IPS-11a (cell line): Measurements from ENCODE around the gene CCNL2.
"Not testable (repeated sequence)": the region's sequence is repeated elsewhere in the genome, so short reads cannot be mapped to it uniquely, and the experiment has no call there.

Experiments used
- H3K4me3 ChIP-seq: one replicate; pipeline ENCODE4 v1.5.1; 2013; ENCODE audit warnings: low read depth, low read length, control low read depth

CCNL2 gene

DNA sequence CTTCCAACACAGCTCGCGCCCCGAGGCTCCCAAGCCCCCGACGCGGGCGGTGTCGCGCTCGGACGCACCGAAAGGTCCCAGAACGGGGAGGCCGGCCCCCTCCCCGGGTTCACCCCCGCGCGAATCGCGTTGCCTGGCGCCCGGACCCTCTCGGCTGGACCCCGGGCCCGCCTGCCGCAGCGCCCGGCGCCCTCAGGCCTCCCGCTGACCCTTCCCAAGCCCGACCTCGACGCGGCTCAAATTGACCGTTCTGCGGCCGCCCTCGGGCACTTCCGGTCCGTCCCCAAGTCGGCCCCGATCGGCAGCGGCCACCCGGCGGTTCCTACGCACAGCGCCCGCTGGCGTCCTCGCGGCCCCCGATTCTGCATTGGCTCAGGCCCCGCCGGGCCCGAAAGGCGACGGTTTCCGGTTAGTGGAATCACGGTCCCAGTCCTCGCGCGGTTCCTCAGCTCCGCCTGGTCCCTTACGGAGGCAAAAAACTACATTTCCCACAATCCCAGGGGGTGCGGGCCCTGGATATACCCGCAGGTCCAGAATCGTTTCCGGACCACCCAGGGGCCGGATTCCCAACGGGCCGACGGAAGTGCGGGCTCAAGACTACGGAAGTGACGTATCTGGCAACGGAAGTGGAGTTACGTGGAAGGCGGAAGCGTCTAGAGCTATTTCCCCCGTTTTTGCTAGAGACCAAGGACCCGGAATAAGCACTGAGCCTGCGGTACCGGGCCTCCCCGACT, 24.0 kb downstream of the CCNL2 start, which contains the start of gene AURKAIP1:
AURKAIP1 (minus strand) TSS at position 279 of the 734 bp plus-strand sequence. CDS start 451 bp downstream, outside the sequence.
- H3K4me3 ChIP-seq, result peak within 1 kb of the TSS; percentile 87

DNA sequence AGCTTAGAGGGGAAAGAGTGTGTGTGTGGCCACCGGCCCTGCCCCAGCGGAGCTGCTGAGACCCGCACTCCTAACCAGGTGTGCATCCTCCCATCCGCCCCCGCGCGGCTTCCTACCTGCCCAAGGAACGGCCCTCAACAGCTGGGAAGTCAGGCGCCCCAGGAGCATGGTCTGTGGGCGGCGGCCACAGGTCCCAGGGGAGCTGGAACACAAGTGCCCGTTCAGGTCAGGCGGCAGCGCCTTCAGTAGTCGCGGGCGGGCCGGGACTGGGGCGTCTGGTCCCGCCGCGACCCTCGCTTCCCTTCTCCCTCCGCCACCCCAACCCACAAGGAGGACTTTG, 24.6 kb downstream of the CCNL2 start:
- peak overlapping the region; percentile 87 for H3K4me3 ChIP-seq

DNA sequence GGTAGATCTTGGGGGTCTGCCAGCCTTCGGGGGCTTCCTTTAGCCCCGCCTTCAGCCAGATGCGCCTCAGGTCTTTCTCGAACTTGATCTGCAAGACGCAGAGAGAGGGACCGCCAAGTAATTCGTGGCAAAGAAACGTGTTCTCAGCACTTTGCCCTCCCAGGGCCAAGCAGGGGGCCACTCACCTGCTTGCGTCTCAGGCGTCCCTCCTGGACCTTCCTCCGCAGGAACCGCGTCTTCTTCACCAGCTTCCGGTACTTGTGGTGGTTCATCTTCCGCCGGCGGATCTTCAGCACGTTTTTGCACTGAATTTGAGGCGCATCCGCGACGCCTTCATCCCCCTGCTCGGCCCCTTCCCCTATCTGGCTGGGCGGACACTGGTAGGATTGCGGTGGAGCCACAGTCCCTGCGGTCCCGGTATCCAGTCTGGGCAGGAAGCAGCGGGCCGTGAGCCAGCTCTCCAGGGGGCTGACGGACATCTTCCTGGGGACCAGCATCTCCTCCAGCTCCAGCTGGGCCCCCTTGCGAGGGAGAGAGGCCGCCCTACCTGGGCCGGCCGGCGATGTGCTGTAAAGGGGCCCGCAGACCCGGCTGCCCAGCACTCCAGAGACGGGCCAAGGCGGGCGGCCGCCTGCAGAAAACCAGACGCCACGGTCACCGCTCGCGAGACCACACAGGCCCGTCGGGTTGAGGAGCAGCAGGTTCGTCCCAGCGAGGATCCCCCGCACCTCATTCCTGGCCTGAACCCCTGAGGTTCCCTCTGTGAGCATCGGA, 25.1 kb downstream of the CCNL2 start:
- H3K4me3 ChIP-seq, result peak overlapping the region; percentile 87

DNA sequence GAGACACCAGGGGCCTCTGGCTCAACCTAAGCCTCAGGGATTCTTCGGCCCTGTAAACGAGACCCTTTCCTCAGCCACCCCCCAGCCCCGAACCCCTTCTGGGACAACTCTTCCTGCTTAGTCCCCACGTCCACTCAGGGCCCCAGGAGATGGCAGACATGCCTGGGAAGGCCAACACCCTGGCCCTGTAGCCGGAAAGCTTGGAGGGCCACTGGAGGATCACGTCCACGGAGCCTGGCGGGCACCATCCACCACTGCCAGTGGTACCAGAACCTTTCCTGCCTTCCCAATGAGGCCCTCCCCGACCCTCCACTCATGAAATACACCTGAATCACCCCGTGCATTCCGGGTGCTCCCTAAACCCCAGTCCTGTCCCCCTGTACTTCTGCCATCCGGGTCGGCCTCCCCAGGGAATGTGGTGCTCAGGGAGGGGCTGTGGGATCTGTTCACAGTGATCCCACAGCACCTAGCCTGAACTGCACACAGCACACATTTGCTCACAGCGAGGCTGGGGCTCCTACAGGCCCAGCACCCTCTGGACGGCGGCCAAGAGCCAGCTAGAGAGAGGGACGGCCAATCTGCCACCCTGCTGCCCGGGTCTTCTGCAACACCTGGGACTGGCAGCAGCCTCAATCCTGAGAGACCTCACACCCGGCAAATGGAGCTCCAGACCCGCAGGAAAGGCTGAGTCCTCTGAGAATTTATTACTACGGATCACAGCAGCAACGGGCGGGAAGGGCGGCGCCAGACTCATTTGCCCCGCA, 25.9 kb downstream of the CCNL2 start:
- no peak overlapping the region for H3K4me3 ChIP-seq

DNA sequence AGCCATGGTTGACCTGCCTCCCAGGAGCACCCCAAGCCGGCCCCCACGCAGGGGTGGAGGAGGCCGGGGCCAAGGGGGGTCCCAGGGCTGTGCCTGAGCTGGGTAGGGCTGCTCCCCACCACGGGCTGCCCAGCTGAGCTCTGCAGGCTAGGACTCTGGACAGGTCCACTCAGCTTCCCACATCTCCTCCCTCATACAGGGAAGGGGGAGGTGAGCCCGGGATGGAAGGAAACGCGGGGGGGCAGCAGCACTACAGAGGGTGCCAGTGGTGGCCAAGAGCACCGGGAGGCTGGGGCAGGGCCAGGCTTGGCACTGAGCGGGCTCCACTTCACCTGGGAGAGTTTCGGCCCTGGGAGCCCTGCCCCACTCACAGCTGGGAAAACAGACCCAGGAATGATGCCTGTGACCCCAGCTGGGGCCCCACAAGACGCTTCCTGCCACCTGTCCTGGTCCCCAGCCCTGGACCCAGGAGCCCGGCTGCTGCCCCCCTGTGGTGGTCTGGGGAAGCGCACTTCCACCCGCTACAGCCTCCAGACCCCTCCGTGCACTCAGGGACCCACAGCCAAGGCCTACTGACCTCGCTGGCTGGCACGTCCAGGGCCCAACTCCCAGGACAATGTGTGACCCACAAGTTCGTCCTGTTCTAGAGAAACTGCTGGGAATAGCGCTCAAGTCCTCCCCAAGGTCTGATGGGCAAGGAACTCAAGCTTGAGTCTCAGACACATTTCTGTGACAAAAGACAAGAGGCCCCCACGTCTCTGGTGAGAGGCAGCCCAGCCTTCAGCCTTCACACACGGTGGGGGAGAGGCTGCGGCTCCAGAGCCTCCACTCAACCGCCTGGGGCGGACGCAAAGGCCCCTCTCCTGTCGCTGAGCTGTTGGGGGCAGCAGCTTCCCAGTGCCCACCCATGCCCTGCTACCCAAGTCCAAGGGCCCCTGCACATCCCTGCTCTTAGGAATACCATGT, 27.1 kb downstream of the CCNL2 start:
- H3K4me3 ChIP-seq, result no peak overlapping the region

DNA sequence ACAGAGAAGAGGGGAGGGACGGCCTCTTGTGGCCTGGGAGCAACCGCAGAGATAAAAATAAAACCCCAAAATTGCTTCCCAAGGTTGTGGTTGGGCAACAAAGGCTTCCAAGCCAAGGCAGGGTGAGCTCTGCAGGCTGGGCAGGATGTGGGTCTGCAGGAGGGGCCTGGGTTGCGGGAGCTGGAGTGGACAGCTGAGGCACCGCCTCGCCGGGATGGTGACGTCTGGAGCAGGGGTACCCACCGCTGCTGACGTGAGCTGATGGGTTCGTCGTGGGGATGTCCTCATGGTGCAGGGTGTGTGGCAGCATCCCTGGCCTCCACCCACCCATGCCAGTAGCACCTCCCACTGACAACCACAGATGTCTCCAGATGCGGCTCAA, 27.8 kb downstream of the CCNL2 start:
- H3K4me3 ChIP-seq, result no peak overlapping the region

DNA sequence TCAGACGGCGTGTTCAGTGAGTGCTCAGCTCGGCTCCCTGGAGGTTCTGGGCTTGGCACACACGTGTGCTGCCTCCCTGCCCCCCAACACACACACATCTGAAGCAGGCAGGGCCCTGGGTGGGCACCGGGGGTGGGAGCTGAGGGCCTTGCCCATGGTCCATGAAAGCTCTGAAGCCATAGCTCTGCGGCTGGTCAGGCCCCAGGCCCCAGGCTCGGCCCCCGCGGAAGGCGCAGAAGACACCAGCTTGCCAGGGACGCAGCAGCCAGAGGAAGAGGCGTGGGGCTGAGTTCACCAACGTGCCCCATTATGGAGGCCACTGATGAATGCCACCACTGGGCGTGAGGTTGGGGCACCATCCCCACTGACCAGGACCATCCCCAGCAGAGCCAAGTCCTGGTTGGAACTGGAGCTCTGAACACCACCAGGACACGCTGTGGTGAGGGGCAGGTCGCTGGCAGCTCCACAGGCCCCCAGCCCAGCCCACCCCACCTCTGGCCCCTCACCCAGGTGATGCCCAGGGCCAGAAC, 28.3 kb downstream of the CCNL2 start:
- no peak overlapping the region for H3K4me3 ChIP-seq

DNA sequence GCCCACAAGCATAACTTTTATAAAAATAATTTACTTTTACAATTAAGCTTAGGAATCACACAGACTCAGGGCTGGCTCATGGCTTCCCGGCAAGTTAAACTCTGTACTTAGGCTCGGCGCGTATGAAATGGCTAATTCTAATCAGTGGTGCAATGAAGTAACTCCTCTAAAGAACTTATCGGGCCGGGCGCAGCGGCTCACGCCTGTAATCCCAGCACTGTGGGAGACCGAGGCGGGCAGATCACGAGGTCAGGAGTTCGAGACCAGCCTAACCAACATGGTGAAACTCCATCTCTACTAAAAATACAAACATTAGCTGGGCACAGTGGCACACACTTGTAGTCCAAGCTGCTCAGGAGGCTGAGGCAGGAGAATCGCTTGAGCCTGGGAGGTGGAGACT, 29.0 kb downstream of the CCNL2 start:
- not testable (repeated sequence) for H3K4me3 ChIP-seq

DNA sequence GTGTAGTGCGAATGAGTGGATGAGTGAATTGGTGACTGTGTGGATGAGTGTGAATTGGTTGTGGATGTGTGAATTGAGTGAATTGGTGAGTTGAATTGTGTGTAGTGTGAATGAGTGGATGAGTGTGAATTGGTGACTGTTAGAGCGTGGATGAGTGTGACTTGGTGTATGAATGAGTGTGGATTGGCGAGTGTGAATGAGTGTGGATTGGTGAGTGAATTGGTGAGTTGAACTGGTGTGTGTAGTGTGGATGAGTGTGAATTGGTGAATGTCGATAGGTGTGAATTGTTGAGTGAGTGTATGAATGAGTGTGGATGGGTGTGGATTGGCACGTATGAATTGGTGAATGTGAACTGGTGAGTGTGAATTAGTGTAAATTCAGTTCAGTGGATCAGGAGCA, 31.8 kb downstream of the CCNL2 start:
- no peak overlapping the region for H3K4me3 ChIP-seq

DNA sequence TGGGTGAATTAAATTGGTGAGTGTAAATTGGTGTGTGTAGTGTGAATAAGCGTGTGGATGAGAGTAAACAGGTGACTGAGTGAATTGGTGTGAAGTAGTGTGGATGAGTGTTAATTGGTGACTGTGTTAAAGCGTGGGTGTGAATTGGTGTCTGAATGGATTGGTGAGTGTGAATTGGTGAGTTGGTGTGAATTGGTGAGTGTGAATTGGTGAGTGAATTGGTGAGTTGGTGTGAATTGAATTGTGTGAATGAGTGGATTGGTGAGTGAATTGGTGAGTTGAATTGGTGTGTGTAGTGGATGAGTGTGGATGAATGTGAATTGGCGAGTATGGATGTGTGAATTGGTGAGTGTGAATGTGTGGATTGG, 32.5 kb downstream of the CCNL2 start:
- H3K4me3 ChIP-seq, result no peak overlapping the region

DNA sequence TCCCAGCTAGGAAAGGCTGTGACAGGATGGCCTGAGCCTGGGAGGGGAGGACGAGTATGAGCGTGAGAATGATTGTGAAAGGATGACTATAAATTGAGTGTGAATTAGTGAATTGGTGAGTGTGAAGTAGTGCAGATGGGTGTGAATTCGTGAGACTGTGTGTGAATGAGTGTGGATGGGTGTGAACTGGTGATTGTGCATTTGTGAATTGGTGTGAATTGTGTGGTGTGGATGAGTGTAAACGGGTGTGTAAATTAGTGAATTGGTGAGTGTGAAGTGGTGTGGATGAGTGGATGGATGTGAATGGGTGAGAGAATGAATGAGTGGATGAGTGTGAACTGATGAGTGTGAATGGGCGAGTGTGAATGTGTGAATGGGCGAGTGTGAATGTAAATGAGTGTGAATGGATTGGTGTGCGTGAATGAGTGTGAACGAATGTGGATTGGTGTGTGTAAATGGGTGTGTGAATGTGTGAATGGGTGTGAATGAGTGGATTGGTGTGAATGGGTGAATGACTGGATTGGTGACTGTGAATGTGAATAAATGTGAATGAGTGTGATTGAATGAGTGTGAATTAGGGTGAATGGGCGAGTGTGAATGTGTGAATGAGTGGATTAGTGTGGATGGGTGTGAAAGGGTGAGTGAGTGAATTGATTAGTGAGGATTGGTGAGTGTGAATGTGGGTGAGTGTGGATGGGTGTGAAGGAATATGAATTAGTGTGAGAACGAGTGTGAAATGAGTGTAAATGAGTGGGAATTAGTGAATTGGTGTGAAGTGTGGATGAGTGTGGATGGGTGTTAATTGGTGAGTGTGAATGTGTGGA, 33.0 kb downstream of the CCNL2 start:
- H3K4me3 ChIP-seq, result no peak overlapping the region

DNA sequence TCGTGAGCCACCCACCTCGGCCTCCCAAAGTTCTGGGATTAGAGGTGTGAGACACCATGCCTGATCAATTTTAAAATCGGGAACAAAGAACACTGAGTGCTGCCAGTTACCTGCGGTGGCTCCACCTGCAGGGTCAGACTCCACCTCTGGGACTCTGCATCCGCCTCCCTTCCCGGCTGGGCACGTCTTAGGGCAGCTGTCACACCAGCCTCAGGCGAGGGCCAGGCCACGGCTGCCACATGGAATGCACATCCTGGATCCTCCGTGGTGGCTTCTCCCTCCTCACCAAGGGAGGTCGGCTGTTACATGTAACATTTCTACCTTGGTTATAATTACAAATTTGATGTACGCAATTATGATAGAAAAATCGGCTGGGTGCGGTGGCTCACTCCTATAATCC, 34.9 kb downstream of the CCNL2 start:
- H3K4me3 ChIP-seq, result no peak overlapping the region

DNA sequence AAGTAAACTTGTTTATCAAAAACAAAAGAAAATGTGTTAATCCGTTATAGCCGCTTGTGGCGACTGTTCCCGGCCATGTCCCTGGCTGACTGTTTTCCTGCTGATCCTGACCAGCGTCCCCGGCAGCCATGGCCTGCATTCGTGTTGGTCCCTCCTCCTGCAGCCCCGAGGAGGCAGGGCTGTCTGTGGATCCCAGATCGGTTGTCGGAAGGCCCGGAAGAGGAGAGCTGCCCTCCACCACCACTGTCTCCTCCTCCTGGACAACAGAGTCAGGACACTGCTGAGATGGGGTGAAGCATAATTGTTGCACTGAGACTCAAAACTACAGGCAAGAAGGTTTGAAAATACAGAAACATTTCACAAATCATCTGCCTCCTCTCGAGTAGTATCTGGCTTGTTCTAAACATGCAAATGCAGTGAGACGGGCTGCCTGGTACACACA, 37.1 kb downstream of the CCNL2 start:
- no peak overlapping the region for H3K4me3 ChIP-seq

DNA sequence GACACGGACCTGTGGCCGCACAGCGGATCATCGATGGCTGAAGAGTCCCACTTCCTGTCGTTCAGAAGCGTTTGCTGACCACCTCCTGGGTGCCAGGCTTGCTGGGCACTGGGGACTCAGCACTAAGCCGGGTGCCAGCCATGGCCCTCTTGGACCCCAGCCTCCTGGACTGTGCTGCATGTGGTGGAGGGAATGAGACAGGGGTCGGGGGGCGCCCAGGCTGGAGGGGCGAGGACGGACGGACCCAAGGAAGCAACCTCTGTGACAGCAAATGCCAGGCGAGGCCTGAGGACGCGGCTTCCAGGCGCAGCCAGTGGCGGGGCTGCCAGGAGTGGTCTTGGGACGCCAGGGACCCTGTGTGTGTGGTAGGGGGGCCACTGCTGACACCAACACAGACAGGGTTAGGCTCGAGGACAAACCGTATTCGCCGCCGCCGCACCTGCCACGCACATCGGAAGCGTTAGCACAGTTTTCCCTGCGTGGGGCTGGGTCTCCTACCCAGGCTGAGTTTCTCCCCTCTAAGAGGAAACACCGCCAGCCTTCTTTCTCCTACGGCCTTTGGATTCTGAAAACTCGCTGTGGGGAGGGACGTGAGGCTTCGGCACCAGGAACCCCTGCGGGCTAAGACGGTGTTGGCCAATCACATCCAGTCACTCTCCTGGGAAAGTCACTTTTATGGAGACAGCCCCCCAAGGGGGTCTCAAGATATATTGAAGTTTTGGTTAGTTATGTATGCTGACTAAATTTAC, 37.7 kb downstream of the CCNL2 start:
- H3K4me3 ChIP-seq, result no peak overlapping the region

DNA sequence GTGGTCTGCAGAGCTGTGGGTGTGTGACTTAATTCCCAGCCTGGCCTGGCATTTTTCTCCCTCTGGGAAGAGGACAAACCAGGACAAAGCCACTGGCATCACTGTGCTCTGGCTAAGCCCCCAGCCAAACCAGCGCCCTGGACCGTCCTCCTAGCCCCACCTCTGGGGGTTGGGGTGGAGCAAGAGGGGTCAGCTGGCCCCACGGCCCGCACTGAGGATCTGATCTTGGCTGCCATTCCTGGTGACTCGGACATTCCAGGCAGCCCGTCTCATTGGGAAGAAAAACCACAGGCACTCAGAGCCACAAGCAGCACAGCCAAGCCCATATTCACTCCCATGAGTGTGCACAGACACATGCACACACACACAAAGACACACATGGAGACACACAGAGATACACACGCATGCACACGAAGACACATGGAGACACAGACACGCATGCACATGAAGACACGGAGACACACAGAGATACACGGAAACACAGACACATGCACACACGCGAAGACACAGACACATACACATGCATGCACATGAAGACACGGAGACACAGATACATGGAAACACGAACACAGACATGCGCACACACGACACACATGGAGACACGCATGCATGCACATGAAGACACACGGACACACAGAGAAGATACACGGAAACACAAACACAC, 38.5 kb downstream of the CCNL2 start:
- H3K4me3 ChIP-seq, result no peak overlapping the region

DNA sequence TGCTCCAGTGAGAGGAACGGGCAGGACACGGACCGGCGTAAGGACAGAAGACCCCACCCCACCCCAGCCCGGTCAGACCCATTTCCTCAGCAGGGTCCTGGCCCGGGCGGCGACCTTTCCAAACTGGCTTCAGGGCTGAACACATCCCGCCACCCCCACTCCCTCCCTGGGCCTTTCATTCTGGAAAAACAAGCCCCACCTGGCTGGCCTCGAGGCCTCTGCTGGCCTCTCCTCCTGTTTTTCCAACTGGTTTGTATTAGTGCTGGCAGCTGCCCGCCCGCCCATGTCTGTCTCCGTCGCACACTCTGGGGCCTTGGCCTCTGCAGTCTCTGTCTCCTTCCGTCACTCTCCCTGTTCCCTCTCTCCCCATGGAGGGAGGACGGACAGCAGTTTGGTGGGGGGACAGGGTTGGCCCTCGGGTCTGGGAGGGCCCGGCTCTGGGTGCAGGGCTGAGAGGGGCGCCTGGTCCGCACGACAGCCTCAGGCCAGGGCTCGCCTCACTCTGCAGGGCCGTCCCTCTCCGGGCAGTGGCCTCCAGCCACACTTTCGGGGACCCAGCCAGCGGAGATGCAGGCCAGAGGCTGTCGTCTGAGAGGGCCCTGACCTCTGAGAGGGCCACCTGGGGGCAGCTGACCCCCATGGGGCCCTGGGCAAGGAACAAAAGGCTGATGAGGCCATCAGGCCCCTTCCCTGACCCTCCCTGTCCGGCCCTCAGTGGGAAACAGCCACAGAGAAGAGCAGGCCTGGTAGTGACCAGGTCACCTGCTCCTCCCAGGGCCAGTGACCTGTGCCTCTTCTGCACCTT, 39.3 kb downstream of the CCNL2 start:
- no peak overlapping the region for H3K4me3 ChIP-seq

DNA sequence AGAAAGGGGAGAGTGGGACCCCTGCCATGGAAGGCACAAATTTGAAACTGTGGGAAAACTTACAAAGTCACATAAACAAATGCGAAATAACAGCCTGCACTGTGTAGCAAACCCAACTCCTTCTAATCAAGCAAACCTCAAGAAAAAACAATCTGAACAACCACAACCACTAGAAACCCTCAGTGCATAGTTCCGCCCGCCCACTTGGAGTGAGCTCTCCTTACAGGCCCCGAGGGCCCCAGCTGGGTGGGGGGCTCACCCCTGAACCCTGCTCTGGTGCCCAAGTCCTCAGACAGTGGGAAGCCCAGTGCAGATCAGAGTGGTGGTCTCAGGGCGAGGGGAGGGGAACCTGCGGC, 39.8 kb downstream of the CCNL2 start:
- H3K4me3 ChIP-seq, result no peak overlapping the region
